ENCODE measurements around the gene PROC. TPM values are rescaled to one million over a fixed set of nuclear protein-coding genes. Genes with fewer than 3 reads are reported as not detected.

PROC gene
- total and polyA plus RNA-seq, 2 donors, result 0.43 to 0.74 TPM

Small RNA genes lying within 50 kb of the gene (small RNA-seq; reads per million reads assigned to genes)
- gene MIR4783 (not detected), gene RNU4-48P (not detected)

Other genes starting within 250 kb of the PROC start
- 7.8 TPM for gene CYP27C1, start 198.1 kb upstream of the PROC start, total RNA-seq
- 0.70 TPM for gene CYP27C1, start 198.1 kb upstream of the PROC start, polyA plus RNA-seq
- 36.0 TPM for gene ERCC3, start 124.3 kb upstream of the PROC start, total RNA-seq
- 38.2 TPM for gene ERCC3, start 124.3 kb upstream of the PROC start, polyA plus RNA-seq
- 61.3 TPM for gene MAP3K2, start 30.5 kb upstream of the PROC start, total RNA-seq
- gene MAP3K2, start 30.5 kb upstream of the PROC start, polyA plus RNA-seq, result 11.3 TPM
- gene IWS1, start 108.1 kb downstream of the PROC start, total RNA-seq, result 38.9 TPM
- 29.9 TPM for gene IWS1, start 108.1 kb downstream of the PROC start, polyA plus RNA-seq
- 0.11 TPM for gene MYO7B, start 117.3 kb downstream of the PROC start, total RNA-seq
- gene MYO7B, start 117.3 kb downstream of the PROC start, polyA plus RNA-seq, result 0.51 TPM
- 0.11 TPM for gene GPR17, start 227.7 kb downstream of the PROC start, total RNA-seq
- 0.47 TPM for gene GPR17, start 227.7 kb downstream of the PROC start, polyA plus RNA-seq

Data from urinary bladder (tissue), 2 donors.